Colon (tissue), 2 donors: ENCODE results near the gene PCDHB11.
"Not testable (repeated sequence)": the region's sequence is repeated elsewhere in the genome, so short reads cannot be mapped to it uniquely, and the experiment has no call there.

Experiments used
- FAIRE-seq: peaks from 2 replicates; lab custom pipeline; 2012; peaks lifted over from hg19 to GRCh38; lab: Jason Lieb, UNC
- donor health status: control.
- donor health status: control.

PCDHB11 gene

DNA sequence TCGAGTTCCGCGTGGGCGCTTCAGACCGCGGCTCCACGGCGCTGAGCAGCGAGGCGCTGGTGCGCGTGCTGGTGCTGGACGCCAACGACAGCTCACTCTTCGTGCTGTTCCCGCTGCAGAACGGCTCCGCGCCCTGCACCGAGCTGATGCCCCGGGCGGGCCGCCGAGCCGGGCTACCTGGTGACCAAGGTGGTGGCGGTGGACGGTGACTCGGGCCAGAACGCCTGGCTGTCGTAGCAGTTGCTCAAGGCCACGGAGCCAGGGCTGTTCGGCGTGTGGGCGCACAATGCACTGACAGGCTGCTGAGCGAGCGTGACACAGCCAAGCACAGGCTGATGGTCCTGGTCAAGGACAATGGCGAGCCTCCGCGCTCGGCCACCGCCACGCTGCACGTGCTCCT, 42.1 kb downstream of the PCDHB11 start:
- FAIRE-seq, result no peak

DNA sequence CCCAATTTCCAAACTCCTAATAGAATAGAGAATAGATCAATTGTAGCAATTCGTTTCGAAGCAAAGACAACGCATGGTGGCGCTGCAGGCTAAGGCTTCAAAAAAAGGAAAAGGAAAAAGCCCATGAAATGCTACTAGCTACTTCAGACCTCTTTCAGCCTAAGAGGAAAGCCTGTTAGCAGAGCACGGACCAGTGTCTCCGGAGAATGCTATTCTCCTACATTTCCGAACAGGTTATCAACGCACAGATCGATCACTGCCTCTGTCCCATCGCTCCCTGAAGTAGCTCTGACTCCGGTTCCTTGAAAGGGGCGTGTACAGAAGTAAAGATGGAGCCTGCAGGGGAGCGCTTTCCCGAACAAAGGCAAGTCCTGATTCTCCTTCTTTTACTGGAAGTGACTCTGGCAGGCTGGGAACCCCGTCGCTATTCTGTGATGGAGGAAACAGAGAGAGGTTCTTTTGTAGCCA, 45.9 kb downstream of the PCDHB11 start, which contains the start of gene PCDHB15:
Gene PCDHB15, plus strand, starts transcription at position 146 of the 468 bp plus-strand sequence. Its CDS starts 184 bp downstream, at position 330.
- no peak for FAIRE-seq

DNA sequence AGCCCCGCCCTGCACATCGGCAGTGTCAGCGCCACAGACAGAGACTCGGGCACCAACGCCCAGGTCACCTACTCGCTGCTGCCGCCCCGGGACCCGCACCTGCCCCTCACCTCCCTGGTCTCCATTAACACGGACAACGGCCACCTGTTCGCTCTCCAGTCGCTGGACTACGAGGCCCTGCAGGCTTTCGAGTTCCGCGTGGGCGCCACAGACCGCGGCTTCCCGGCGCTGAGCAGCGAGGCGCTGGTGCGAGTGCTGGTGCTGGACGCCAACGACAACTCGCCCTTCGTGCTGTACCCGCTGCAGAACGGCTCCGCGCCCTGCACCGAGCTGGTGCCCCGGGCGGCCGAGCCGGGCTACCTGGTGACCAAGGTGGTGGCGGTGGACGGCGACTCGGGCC, 47.5 kb downstream of the PCDHB11 start:
- not testable (repeated sequence) for FAIRE-seq

DNA sequence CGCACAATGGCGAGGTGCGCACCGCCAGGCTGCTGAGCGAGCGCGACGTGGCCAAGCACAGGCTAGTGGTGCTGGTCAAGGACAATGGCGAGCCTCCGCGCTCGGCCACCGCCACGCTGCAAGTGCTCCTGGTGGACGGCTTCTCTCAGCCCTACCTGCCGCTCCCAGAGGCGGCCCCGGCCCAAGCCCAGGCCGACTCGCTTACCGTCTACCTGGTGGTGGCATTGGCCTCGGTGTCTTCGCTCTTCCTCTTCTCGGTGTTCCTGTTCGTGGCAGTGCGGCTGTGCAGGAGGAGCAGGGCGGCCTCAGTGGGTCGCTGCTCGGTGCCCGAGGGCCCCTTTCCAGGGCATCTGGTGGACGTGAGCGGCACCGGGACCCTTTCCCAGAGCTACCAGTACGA, 48.0 kb downstream of the PCDHB11 start:
- not testable (repeated sequence) for FAIRE-seq

DNA sequence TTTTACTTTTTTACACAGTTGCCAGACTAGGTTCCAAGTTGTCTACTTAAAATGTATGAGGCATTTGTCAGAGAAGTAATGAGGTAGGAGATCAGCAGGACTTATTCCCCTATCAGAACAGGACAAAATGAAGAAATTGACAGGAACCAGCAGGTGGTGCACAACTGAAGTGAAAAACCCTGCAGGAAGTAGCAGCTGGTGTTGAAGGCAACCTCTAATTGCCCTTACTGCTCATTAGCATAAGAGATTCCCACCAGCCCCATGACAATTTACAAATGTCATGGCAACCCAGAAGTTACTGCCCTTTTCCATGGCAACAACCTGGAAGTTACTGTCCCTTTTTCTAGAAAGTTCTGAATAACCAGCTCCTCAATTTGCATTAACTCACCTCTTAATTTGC, 51.1 kb downstream of the PCDHB11 start:
- no peak for FAIRE-seq
